LNCAP (cell line): ENCODE results near the gene DMRT2.

Experiments
- TF ChIP-seq, protein P1 (sequence below): fragments of 450-650 bp; IDR thresholded peaks from 2 replicates; pipeline ENCODE4 v1.5.1; 2017; ENCODE audit warnings: mild to moderate bottlenecking

The DMRT2 gene

DNA sequence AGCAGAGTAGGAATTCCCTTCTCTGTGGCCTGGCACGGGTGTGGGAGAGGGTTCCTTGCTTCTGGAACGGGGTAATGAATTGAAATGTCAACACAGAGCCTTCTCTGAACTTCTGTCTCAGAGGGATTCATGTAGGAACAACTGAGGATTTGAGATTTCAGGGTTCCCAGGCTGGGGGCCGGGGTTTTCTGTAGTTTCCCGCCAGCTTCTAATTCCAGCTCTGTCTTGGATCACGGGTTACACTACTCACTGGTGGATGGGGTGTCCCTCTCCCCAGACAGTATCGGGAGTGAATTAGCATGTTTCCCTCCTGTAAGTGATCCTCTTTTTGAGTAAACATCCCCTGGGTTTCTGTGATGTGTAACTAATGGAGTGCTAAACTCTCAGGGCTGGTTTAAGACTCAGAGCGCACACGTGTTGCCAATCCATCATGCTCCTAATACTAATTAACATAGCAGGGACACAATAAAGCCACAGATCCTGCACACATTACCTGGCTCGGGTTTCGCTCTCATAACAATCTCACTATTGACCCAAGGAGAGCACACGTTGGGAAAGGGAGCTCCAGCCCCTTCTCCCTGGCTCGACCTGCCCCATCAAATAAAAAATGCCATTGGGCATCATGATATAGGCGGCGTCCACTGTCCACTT, 18.1 kb upstream of the DMRT2 start:
- TF ChIP-seq, protein P1, sequence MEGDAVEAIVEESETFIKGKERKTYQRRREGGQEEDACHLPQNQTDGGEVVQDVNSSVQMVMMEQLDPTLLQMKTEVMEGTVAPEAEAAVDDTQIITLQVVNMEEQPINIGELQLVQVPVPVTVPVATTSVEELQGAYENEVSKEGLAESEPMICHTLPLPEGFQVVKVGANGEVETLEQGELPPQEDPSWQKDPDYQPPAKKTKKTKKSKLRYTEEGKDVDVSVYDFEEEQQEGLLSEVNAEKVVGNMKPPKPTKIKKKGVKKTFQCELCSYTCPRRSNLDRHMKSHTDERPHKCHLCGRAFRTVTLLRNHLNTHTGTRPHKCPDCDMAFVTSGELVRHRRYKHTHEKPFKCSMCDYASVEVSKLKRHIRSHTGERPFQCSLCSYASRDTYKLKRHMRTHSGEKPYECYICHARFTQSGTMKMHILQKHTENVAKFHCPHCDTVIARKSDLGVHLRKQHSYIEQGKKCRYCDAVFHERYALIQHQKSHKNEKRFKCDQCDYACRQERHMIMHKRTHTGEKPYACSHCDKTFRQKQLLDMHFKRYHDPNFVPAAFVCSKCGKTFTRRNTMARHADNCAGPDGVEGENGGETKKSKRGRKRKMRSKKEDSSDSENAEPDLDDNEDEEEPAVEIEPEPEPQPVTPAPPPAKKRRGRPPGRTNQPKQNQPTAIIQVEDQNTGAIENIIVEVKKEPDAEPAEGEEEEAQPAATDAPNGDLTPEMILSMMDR: no peak

DNA sequence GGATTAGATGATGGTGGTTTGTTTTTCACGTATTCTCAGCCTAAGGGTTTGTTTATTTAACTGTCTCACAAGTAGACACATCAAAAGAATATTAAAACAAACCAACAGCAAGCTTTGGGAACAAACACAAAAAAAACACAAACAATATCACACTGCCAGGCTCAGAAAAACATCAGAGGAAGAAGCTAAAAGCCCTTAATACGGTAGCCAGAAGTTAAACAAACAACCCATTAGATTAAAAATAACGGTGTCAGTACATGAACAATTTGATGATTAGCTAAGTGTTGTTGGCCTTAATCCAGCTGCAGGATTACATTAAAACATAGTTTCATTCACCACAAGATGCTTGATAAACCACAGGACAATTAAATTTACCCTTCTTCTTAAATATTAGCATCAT, 15.9 kb upstream of the DMRT2 start:
- TF ChIP-seq, protein P1: no peak

DNA sequence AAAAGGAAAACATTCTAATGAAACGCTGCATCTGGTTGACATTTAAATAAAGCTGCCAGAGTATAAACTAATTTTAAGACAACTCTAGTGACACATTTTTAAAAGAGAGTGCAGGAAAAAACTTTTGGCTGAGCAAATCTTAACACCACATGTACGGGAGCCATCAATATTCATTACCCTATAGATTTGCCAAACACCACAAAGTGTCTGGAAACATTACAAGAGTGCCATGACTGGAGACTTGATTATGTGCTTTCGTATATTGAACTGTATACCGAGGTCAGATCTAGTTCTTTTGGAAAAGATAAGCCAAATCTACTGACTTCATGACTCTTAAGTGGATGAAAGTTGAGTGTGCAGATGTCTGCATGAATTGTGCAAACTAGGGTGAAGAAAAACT, 10.6 kb upstream of the DMRT2 start:
- TF ChIP-seq, protein P1: no peak

DNA sequence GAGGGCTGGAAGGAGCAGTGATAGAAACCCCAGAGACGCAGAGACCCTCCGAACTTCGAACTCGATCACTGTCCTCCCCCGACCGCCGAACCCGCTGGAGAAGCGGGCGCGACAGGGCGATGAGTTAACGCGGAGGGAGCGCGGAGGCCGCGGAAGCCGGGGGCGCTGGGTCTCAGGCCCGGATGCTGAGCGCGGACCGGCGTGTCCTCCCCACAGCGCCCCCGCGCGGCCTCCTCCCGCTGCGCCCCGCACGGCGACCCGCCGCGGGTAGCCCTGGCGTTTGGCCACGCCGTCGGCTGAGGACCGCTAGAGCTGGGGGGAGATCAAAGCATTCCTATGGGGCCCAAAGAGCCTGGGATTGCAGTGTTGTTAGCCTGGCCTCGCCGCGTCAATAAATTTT, 7.7 kb upstream of the DMRT2 start:
- TF ChIP-seq, protein P1: no peak; the same call in 1 of the 2 replicates

DNA sequence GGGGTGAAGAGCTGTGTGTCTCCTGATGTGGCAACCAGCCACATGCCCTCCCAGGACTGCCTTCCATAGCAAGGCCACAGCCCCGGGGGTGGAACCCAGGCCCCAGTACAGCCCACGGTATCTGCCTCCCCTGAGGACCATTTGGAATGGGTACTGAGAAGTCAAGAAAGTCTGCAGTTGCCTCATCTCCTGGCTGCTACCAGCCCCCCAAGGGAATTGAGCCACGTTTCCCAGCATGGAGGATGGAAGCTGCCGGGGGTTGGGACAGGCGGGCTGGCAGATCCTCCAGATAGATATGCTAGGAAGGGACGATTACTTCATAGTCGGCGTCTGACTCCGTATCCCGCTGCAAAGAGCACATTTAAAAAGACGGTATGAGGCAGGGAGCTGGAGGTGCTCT, 5.5 kb upstream of the DMRT2 start:
- TF ChIP-seq, protein P1: no peak

DNA sequence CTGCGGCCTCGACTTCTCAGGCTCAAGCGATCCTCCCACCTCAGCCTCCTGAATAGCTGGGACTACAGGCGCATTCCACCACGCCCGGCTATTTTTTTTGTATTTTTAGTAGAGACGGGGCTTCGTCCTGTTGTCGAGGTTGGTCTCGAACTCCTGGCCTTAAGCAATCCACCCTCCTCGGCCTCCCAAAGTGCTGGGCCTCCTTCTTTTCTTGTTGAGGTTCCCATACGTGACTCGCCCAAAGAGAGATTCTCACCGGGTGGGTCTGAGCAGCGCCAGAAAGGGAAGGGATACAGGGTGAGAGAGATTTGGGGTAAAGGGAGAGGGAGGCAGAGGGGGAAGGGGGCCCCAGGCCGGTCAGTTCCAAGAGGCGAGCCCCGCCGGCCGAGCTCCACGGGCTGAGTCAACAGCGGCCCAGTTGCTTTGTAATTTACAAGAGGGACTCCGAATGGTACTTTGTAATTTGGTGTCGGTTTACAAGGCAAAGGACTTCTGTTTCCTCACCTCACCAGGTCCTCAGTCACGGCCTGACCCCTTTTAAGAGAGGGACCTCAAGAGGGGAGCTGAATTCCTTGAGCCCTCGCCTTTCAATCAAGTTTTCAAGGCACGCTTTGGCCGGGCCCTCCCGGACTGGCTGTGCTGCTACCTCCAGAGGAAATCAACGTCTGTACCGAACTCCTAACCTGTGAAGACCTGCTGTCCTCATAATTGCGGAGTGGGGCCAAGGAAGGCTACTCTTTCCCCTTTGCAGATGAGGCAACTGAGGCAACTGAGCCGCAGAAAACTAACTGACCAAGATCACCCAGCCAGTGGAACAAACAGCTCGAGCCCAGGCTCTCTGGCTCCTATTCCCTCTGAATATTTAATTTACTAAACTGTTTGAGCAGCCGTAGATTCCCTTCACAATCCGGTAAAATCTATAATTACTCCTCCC, 3.3 kb upstream of the DMRT2 start:
- TF ChIP-seq, protein P1: no peak

DNA sequence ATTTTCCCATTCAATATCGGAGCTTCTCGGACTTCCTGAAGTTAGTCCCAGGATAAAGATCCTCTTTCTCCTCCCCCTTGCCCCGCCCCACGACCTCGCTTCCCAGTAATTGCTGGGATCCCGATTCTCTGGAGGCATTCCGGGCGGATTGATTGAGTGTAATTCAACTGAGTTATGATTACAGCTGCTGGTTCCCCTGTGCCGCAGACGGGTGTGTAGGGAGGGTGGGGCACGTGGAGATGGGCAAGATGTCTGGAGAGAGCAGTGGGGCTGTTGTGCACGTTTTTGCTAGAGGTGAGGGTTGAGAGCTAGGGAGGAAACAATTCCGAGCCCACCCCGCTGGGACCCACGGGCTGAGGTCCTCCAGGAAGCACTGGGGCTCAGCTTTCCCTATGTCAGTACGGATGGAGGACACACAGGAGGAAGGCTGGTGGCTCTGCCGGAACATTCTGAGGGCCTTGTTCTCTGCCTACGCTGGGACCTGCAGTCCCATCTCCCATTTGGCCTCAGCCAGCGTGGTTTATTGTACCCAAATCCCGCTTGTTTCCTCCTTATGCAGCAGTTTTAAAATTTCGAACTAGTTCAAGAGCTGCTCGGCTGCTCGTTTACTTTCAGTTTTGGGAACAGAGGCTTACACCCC, 2.4 kb upstream of the DMRT2 start:
- TF ChIP-seq, protein P1: no peak
